Vagina (tissue), 2 donors: ENCODE data around the gene UBQLN4.

Experiments
- CTCF ChIP-seq, 3 experiments: fragments of 450-650 bp in 2 of 3; fragments of 200-600 bp in 1 of 3; sonication (generic) in 1 of 3; IDR thresholded peaks; one replicate each; pipeline ENCODE4 v1.5.1; 2017 to 2019; ENCODE audit warnings: antibody characterized with exemption in 3 of 3, mild to moderate bottlenecking in 2 of 3, moderate library complexity in 2 of 3
- POLR2A ChIP-seq, 2 donors: fragments of 450-650 bp; IDR thresholded peaks; one replicate each; pipeline ENCODE4 v1.6.1; 2017; ENCODE audit warnings: antibody characterized with exemption in 2 of 2, mild to moderate bottlenecking in 2 of 2, moderate library complexity in 2 of 2
- POLR2AphosphoS5 ChIP-seq, 2 donors: sonication (generic); formaldehyde crosslinking; IDR thresholded peaks; one replicate each; pipeline ENCODE4 v1.9.0; 2017; ENCODE audit warnings: antibody characterized with exemption in 2 of 2, mild to moderate bottlenecking in 2 of 2, low read depth in 1 of 2; ENCODE audit not compliant: insufficient read depth in 1 of 2

- TF ChIP-seq CTCF (IDR thresholded peaks at IDR 0.05) (no peak), POLR2A (IDR thresholded peaks at IDR 0.05) (peak in 1 of 2 donors; percentile 16), POLR2AphosphoS5 (IDR thresholded peaks at IDR 0.05; ENCODE audit: insufficient read depth in 1 of 2, low read depth in 1 of 2) (peak in 1 of 2 donors; percentile 86)
Measured at GRCh38 chr1:156076609-156077429, 23.2 kb upstream of the UBQLN4 start.
